Caki2 (cell line): ENCODE results near the gene FZR1. TPM values are rescaled to one million over a fixed set of nuclear protein-coding genes. Genes with fewer than 3 reads are reported as not detected.
"Not testable (repeated sequence)": the region's sequence is repeated elsewhere in the genome, so short reads cannot be mapped to it uniquely, and the experiment has no call there.

Source experiments
- DNase-seq: peaks from one replicate; pipeline ENCODE4 v3.0.0-alpha.2; 2015; ENCODE audit warnings: low read depth
- in situ Hi-C: cut with HindIII; loops from 2 replicates; pipeline ENCODE4 v1.10.0; 2016; ENCODE audit warnings: low sequenced_read_pairs, low pct_unique_long_range_greater_than_20kb, mixed read lengths
- total RNA-seq: library from RNA; depleted of rRNA; stranded (reverse); fragments of >200 nt; shearing (Covaris generic); gene quantifications from 2 replicates; pipeline ENCODE4 v1.2.3, GENCODE V29; 2014; ENCODE audit warnings: low replicate concordance

FZR1 gene
- total RNA-seq, 1 experiment from 2014 or later = 23.0 TPM

- in situ Hi-C loops = no loop called here
- DNase-seq = no peak
Measured at GRCh38 chr19:3492131-3492839, 13.8 kb upstream of the FZR1 start.

- no peak for DNase-seq
- in situ Hi-C loops = no loop called here
Measured at GRCh38 chr19:3492919-3493318, 13.2 kb upstream of the FZR1 start.

GRCh38 chr19:3493651-3494050 is 12.5 kb upstream of the FZR1 start:
- DNase-seq = no peak
- in situ Hi-C loops = no loop called here

- in situ Hi-C loops = no loop called here
- DNase-seq = no peak
Measured at GRCh38 chr19:3494051-3494450, 12.1 kb upstream of the FZR1 start.

GRCh38 chr19:3494559-3494958 is 11.6 kb upstream of the FZR1 start:
- no peak for DNase-seq
- in situ Hi-C loops = no loop called here

- DNase-seq = no peak
- in situ Hi-C loops = no loop called here
Measured at GRCh38 chr19:3496392-3497273, 9.5 kb upstream of the FZR1 start.

- no peak for DNase-seq
- in situ Hi-C loops = no loop called here
Measured at GRCh38 chr19:3497757-3498520, 8.2 kb upstream of the FZR1 start.

- in situ Hi-C loops = no loop called here
Measured at GRCh38 chr19:3499738-3500428, 6.2 kb upstream of the FZR1 start.

GRCh38 chr19:3500429-3501101 is 5.5 kb upstream of the FZR1 start, which contains the start of gene DOHH:
DOHH (minus strand) TSS chr19:3500674; CDS start chr19:3496814, 3,860 bp downstream.
- in situ Hi-C loops = no loop called here
- peak; percentile 85 for DNase-seq

More at GRCh38 chr19:3499738-3500428, 6.2 kb upstream of the FZR1 start:
- DNase-seq = no peak

GRCh38 chr19:3501780-3502179 is 4.3 kb upstream of the FZR1 start:
- in situ Hi-C loops = no loop called here

GRCh38 chr19:3503036-3503572 is 3.0 kb upstream of the FZR1 start:
- DNase-seq = no peak
- in situ Hi-C loops = no loop called here

More at GRCh38 chr19:3501780-3502179, 4.3 kb upstream of the FZR1 start:
- DNase-seq = no peak

- in situ Hi-C loops = no loop called here
- DNase-seq = no peak
Measured at GRCh38 chr19:3504735-3505134, 1.4 kb upstream of the FZR1 start.

- in situ Hi-C loops = no loop called here
- no peak for DNase-seq
Measured at GRCh38 chr19:3506384-3507340, 551 bp downstream of the FZR1 start.

- in situ Hi-C loops = no loop called here
- no peak for DNase-seq
Measured at GRCh38 chr19:3507371-3508120, 1.4 kb downstream of the FZR1 start.

- in situ Hi-C loops, DNase-seq: not testable (repeated sequence)
Measured at GRCh38 chr19:3508121-3508661, 2.1 kb downstream of the FZR1 start.
